OCI-LY7 (cell line): ENCODE data around the gene LANCL1. TPM values are rescaled to one million over a fixed set of nuclear protein-coding genes. Genes with fewer than 3 reads are reported as not detected.

Experiments
- BruUV-seq: library from RNA; stranded (reverse); fragments of 400-500 nt; replicated peaks from 2 replicates; lab custom pipeline; 2021; lab: Mats Ljungman, UMichigan
- CTCF ChIA-PET: fragments of 300-600 bp; sonication (Branson Sonifier 250); formaldehyde crosslinking; loops from one replicate; lab custom pipeline; 2022; ENCODE audit warnings: antibody characterized with exemption; ENCODE audit not compliant: unreplicated experiment; lab: Charles Lee
- POLR2A ChIA-PET: fragments of 300-600 bp; sonication (Branson Sonifier 250); formaldehyde crosslinking; loops from one replicate; lab custom pipeline; 2022; ENCODE audit warnings: antibody characterized with exemption; lab: Charles Lee
- DNase-seq: peaks from one replicate; pipeline ENCODE4 v3.0.0-alpha.2; 2015; ENCODE audit warnings: low spot score
- H2AFZ ChIP-seq: fragments of 200-600 bp; sonication (generic), shearing (Covaris generic); 2 replicates; pipeline ENCODE4 v1.6.1; 2014; ENCODE audit warnings: mild to moderate bottlenecking, antibody characterized with exemption, low read length, moderate library complexity
- H3K27ac ChIP-seq: fragments of 200-600 bp; sonication (generic); 2 replicates; pipeline ENCODE4 v1.5.1; 2014; ENCODE audit warnings: mixed run types, low read depth, mild to moderate bottlenecking, moderate library complexity, low read length, inconsistent platforms; ENCODE audit not compliant: poor library complexity, severe bottlenecking
- H3K36me3 ChIP-seq: fragments of 200-600 bp; sonication (generic); 2 replicates; pipeline ENCODE4 v1.6.1; 2014; ENCODE audit warnings: mild to moderate bottlenecking, antibody characterized with exemption, low read length, moderate library complexity, mixed read lengths; ENCODE audit not compliant: insufficient read depth
- H3K4me1 ChIP-seq: fragments of 200-600 bp; sonication (generic); 2 replicates; pipeline ENCODE4 v1.5.1; 2014; ENCODE audit warnings: mild to moderate bottlenecking, low read length; ENCODE audit not compliant: insufficient read depth, poor library complexity, severe bottlenecking
- H3K4me2 ChIP-seq: fragments of 200-600 bp; sonication (generic); 2 replicates; pipeline ENCODE4 v1.6.1; 2014; ENCODE audit warnings: mild to moderate bottlenecking, low read length
- H3K4me3 ChIP-seq: fragments of 200-600 bp; sonication (generic); 2 replicates; pipeline ENCODE4 v1.5.1; 2014; ENCODE audit warnings: mild to moderate bottlenecking, low read depth, low read length; ENCODE audit not compliant: poor library complexity, severe bottlenecking
- H3K79me2 ChIP-seq: fragments of 200-600 bp; sonication (generic); 2 replicates; pipeline ENCODE4 v1.6.1; 2016; ENCODE audit warnings: low read depth, mild to moderate bottlenecking, low read length, moderate library complexity, mixed read lengths; ENCODE audit not compliant: insufficient read depth
- H3K9me2 ChIP-seq: fragments of 200-600 bp; sonication (generic); 2 replicates; pipeline ENCODE4 v1.6.1; 2016; ENCODE audit warnings: mild to moderate bottlenecking, low read length, mixed read lengths; ENCODE audit not compliant: insufficient read depth
- H3K9me3 ChIP-seq: fragments of 200-600 bp; sonication (generic); 2 replicates; pipeline ENCODE4 v1.6.1; 2014; ENCODE audit warnings: mild to moderate bottlenecking, mixed run types, low read length, mixed read lengths
- H4K20me1 ChIP-seq: fragments of 200-600 bp; sonication (generic); 2 replicates; pipeline ENCODE4 v1.6.1; 2014; ENCODE audit warnings: mild to moderate bottlenecking, antibody characterized with exemption, low read length, moderate library complexity, mixed read lengths; ENCODE audit not compliant: insufficient read depth
- EZH2phosphoT487 ChIP-seq: fragments of 200-600 bp; sonication (generic); IDR thresholded peaks from 2 replicates; pipeline ENCODE4 v1.6.1; 2018; ENCODE audit warnings: low read depth, borderline replicate concordance, mild to moderate bottlenecking, mixed run types, antibody characterized with exemption, low read length, moderate library complexity, mixed read lengths
- intact Hi-C: fragments of 100-400 bp; cut with micrococcal nuclease; formaldehyde crosslinking; loops from one replicate; pipeline ENCODE4 v1.10.0; 2022; ENCODE audit not compliant: unreplicated experiment
- total RNA-seq, 2 experiments: library from RNA; depleted of rRNA in 1 of 2; stranded (reverse); fragments of >200 nt in 1 of 2; shearing (Covaris generic) in 1 of 2; gene quantifications; 2 replicates each; pipeline ENCODE4 v1.2.3, GENCODE V29; 2014 to 2022
- TF ChIP-seq, protein P1 (sequence below): fragments of 200-600 bp; sonication (generic); conservative IDR thresholded peaks from 2 replicates; pipeline ENCODE4 v1.5.1; 2014; ENCODE audit warnings: mild to moderate bottlenecking, antibody characterized with exemption, low read length, moderate library complexity, mixed read lengths

Gene LANCL1
- total RNA-seq, 2 experiments from 2014 or later: 22.5 to 55.2 TPM

GRCh38 chr2:210399440-210400041 lies 77.0 kb downstream of the LANCL1 start:
- H3K36me3 ChIP-seq: no peaks in the 10 kb centered on the region
- CTCF ChIA-PET: no interaction called here
- no peak overlapping the region for H3K27ac ChIP-seq
- no peak overlapping the region for H2AFZ ChIP-seq
- TF ChIP-seq, protein P1, sequence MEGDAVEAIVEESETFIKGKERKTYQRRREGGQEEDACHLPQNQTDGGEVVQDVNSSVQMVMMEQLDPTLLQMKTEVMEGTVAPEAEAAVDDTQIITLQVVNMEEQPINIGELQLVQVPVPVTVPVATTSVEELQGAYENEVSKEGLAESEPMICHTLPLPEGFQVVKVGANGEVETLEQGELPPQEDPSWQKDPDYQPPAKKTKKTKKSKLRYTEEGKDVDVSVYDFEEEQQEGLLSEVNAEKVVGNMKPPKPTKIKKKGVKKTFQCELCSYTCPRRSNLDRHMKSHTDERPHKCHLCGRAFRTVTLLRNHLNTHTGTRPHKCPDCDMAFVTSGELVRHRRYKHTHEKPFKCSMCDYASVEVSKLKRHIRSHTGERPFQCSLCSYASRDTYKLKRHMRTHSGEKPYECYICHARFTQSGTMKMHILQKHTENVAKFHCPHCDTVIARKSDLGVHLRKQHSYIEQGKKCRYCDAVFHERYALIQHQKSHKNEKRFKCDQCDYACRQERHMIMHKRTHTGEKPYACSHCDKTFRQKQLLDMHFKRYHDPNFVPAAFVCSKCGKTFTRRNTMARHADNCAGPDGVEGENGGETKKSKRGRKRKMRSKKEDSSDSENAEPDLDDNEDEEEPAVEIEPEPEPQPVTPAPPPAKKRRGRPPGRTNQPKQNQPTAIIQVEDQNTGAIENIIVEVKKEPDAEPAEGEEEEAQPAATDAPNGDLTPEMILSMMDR: peak; percentile 79
- TF ChIP-seq EZH2phosphoT487: no peak
- H3K4me1 ChIP-seq: no peaks in the 10 kb centered on the region
- POLR2A ChIA-PET: interaction anchor here (0.5 to 1.6 kb wide), 2 partner anchors 23 to 109 kb away, joined by 3 to 4 read pairs; no protein-coding TSS in a partner anchor
- no peak overlapping the region for H3K4me3 ChIP-seq
- peak; percentile 14 for DNase-seq
- no peaks in the 10 kb centered on the region for H4K20me1 ChIP-seq
- H3K79me2 ChIP-seq: no peaks in the 10 kb centered on the region
- H3K4me2 ChIP-seq: no peak overlapping the region
- intact Hi-C loops: loop anchor here (5.0 kb wide), 1 partner anchor 152 kb away; no protein-coding TSS in a partner anchor
- H3K9me2 ChIP-seq: 0 out of 2 replicates have a peak, but pooled peaks cover 4% of the 10 kb centered on the region
- no TSS peak for BruUV-seq
- H3K9me3 ChIP-seq: no peaks in the 10 kb centered on the region

- Histone ChIP-seq H3K9me3 (no peaks in the 10 kb centered on the region), H4K20me1 (no peaks in the 10 kb centered on the region), H3K4me2 (no peak overlapping the region), H3K79me2 (no peaks in the 10 kb centered on the region), H3K9me2 (0 out of 2 replicates have a peak, but pooled peaks cover 4% of the 10 kb centered on the region), H3K27ac (no peak overlapping the region), H3K36me3 (no peaks in the 10 kb centered on the region), H2AFZ (no peak overlapping the region), H3K4me1 (no peaks in the 10 kb centered on the region), H3K4me3 (no peak overlapping the region)
- TF ChIP-seq EZH2phosphoT487: no peak
- TF ChIP-seq, protein P1: no peak
- no peak for DNase-seq
- ChIA-PET POLR2A (no interaction called here), CTCF (no interaction called here)
- intact Hi-C loops: no loop called here
- no TSS peak for BruUV-seq
These were observed 84.1 kb downstream of the LANCL1 start for GRCh38 chr2:210392469-210392881.

- CTCF ChIA-PET: no interaction called here
- POLR2A ChIA-PET: interaction anchor here (0.6 to 2.4 kb wide), 3 partner anchors 10 to 391 kb away, joined by 3 to 5 read pairs (median 3); no protein-coding TSS in a partner anchor
- H3K79me2 ChIP-seq: no peaks in the 10 kb centered on the region
- H2AFZ ChIP-seq: no peak overlapping the region
- H4K20me1 ChIP-seq: no peaks in the 10 kb centered on the region
- no TSS peak for BruUV-seq
- no peak overlapping the region for H3K4me2 ChIP-seq
- H3K4me1 ChIP-seq: no peaks in the 10 kb centered on the region
- H3K27ac ChIP-seq: no peak overlapping the region
- no peaks in the 10 kb centered on the region for H3K9me2 ChIP-seq
- intact Hi-C loops: no loop called here
- no peak overlapping the region for H3K4me3 ChIP-seq
- no peaks in the 10 kb centered on the region for H3K36me3 ChIP-seq
- no peaks in the 10 kb centered on the region for H3K9me3 ChIP-seq
- DNase-seq: no peak
- TF ChIP-seq, protein P1: no peak
- no peak for TF ChIP-seq EZH2phosphoT487
These were observed 86.7 kb downstream of the LANCL1 start for GRCh38 chr2:210389856-210390255.
